Activated naive CD4-positive, alpha-beta T cell treated with anti-CD3 and anti-CD28 coated beads, Interleukin-2, amount 10 ng/mL, durations not matched to agents 7 days and 5 days (primary cell): ENCODE measurements around the gene NPY5R.

Experiments used
- CTCF ChIA-PET: fragments of 350-600 bp; sonication (Branson Sonifier 250); formaldehyde crosslinking; loops from one replicate; lab custom pipeline; 2021; ENCODE audit warnings: antibody characterized with exemption; lab: Charles Lee
- DNase-seq: peaks from one replicate; pipeline ENCODE4 v3.0.0-alpha.2; 2020
- H3K27ac Mint-ChIP-seq: one replicate; pipeline ENCODE4 v1.8.0; 2021; ENCODE audit warnings: mild to moderate bottlenecking, moderate library complexity, mixed read lengths
- H3K27me3 Mint-ChIP-seq: one replicate; pipeline ENCODE4 v1.8.0; 2021; ENCODE audit warnings: mild to moderate bottlenecking, mixed read lengths
- H3K36me3 Mint-ChIP-seq: one replicate; pipeline ENCODE4 v1.8.0; 2021; ENCODE audit warnings: mixed read lengths
- H3K4me1 Mint-ChIP-seq: one replicate; pipeline ENCODE4 v1.8.0; 2021; ENCODE audit warnings: mixed read lengths
- H3K4me3 Mint-ChIP-seq: one replicate; pipeline ENCODE4 v1.8.0; 2021; ENCODE audit warnings: mild to moderate bottlenecking, moderate library complexity, mixed read lengths
- H3K9me3 Mint-ChIP-seq: one replicate; pipeline ENCODE4 v1.8.0; 2021; ENCODE audit warnings: mixed read lengths

NPY5R gene

GRCh38 chr4:163343604-163344146 is at the start of gene NPY5R:
Gene NPY5R (plus strand): TSS chr4:163343892. CDS start chr4:163350274, 6,382 bp downstream.
- CTCF ChIA-PET, result no interaction called here
- Mint-ChIP-seq H3K27ac (no peak within 1 kb of the TSS), H3K36me3 (no peaks in the 10 kb centered on the region), H3K27me3 (peaks cover 45% of the 10 kb centered on the region), H3K4me1 (no peaks in the 10 kb centered on the region), H3K4me3 (no peak within 1 kb of the TSS), H3K9me3 (no peaks in the 10 kb centered on the region)
- DNase-seq, result no peak

- Mint-ChIP-seq H3K4me3 (no peak overlapping the region), H3K36me3 (no peaks in the 10 kb centered on the region), H3K4me1 (no peaks in the 10 kb centered on the region), H3K27ac (no peak overlapping the region), H3K27me3 (no peaks in the 10 kb centered on the region), H3K9me3 (no peaks in the 10 kb centered on the region)
- CTCF ChIA-PET, result interaction anchor here (1.0 kb wide), 1 partner anchor 240 kb away, joined by 5 read pairs; no protein-coding TSS in a partner anchor
- no peak for DNase-seq
These were observed 48.6 kb upstream of the NPY5R start for GRCh38 chr4:163295138-163295537.

- H3K27ac Mint-ChIP-seq, result no peak overlapping the region
- CTCF ChIA-PET, result no interaction called here
- H3K4me1 Mint-ChIP-seq, result no peaks in the 10 kb centered on the region
These were observed 43.2 kb upstream of the NPY5R start for GRCh38 chr4:163300445-163300844.

GRCh38 chr4:163303069-163303468 is 40.6 kb upstream of the NPY5R start:
- H3K36me3 Mint-ChIP-seq, result no peaks in the 10 kb centered on the region
- DNase-seq, result no peak
- CTCF ChIA-PET, result no interaction called here
- no peak overlapping the region for H3K4me3 Mint-ChIP-seq
- H3K9me3 Mint-ChIP-seq, result no peaks in the 10 kb centered on the region
- H3K4me1 Mint-ChIP-seq, result no peaks in the 10 kb centered on the region
- no peaks in the 10 kb centered on the region for H3K27me3 Mint-ChIP-seq
- H3K27ac Mint-ChIP-seq, result no peak overlapping the region

More at GRCh38 chr4:163300445-163300844, 43.2 kb upstream of the NPY5R start:
- no peaks in the 10 kb centered on the region for H3K36me3 Mint-ChIP-seq
- H3K27me3 Mint-ChIP-seq, result no peaks in the 10 kb centered on the region
- no peak for DNase-seq
- H3K9me3 Mint-ChIP-seq, result no peaks in the 10 kb centered on the region
- no peak overlapping the region for H3K4me3 Mint-ChIP-seq

GRCh38 chr4:163309466-163309865 is 34.2 kb upstream of the NPY5R start:
- H3K4me3 Mint-ChIP-seq, result no peak overlapping the region
- H3K27me3 Mint-ChIP-seq, result no peaks in the 10 kb centered on the region
- H3K27ac Mint-ChIP-seq, result no peak overlapping the region
- H3K4me1 Mint-ChIP-seq, result no peaks in the 10 kb centered on the region
- H3K9me3 Mint-ChIP-seq, result no peaks in the 10 kb centered on the region
- CTCF ChIA-PET, result no interaction called here
- DNase-seq, result no peak
- H3K36me3 Mint-ChIP-seq, result no peaks in the 10 kb centered on the region

GRCh38 chr4:163317110-163317509 is 26.6 kb upstream of the NPY5R start:
- no peaks in the 10 kb centered on the region for H3K4me1 Mint-ChIP-seq
- H3K4me3 Mint-ChIP-seq, result no peak overlapping the region
- no peak overlapping the region for H3K27ac Mint-ChIP-seq
- H3K27me3 Mint-ChIP-seq, result no peaks in the 10 kb centered on the region
- CTCF ChIA-PET, result no interaction called here
- H3K9me3 Mint-ChIP-seq, result peaks cover 9% of the 10 kb centered on the region
- no peak for DNase-seq
- H3K36me3 Mint-ChIP-seq, result no peaks in the 10 kb centered on the region

GRCh38 chr4:163330916-163331628 is 12.6 kb upstream of the NPY5R start:
- no peak for DNase-seq
- Mint-ChIP-seq H3K27ac (no peak overlapping the region), H3K4me3 (no peak overlapping the region), H3K36me3 (no peaks in the 10 kb centered on the region), H3K9me3 (no peaks in the 10 kb centered on the region), H3K27me3 (peaks cover 37% of the 10 kb centered on the region), H3K4me1 (peaks cover 11% of the 10 kb centered on the region)
- CTCF ChIA-PET, result no interaction called here

- peaks cover 11% of the 10 kb centered on the region for H3K4me1 Mint-ChIP-seq
- no peaks in the 10 kb centered on the region for H3K36me3 Mint-ChIP-seq
- no peak for DNase-seq
- CTCF ChIA-PET, result interaction anchor here (0.7 to 1.6 kb wide), 4 partner anchors 220 to 834 kb away, joined by 3 to 6 read pairs (median 5); no protein-coding TSS in a partner anchor
- H3K27me3 Mint-ChIP-seq, result peaks cover 41% of the 10 kb centered on the region
- H3K4me3 Mint-ChIP-seq, result no peak overlapping the region
- no peaks in the 10 kb centered on the region for H3K9me3 Mint-ChIP-seq
- H3K27ac Mint-ChIP-seq, result no peak overlapping the region
These were observed 11.9 kb upstream of the NPY5R start for GRCh38 chr4:163331629-163332376.

- Mint-ChIP-seq H3K4me1 (peaks cover 11% of the 10 kb centered on the region), H3K36me3 (no peaks in the 10 kb centered on the region), H3K9me3 (no peaks in the 10 kb centered on the region), H3K27me3 (peaks cover 41% of the 10 kb centered on the region), H3K4me3 (peak within 1 kb of the TSS; percentile 55), H3K27ac (no peak within 1 kb of the TSS)
- peak; percentile 60 for DNase-seq
- CTCF ChIA-PET, result interaction anchor here (0.7 to 1.6 kb wide), 4 partner anchors 221 to 835 kb away, joined by 3 to 6 read pairs (median 5); no protein-coding TSS in a partner anchor
These were observed 10.9 kb upstream of the NPY5R start, which contains the start of gene NPY1R for GRCh38 chr4:163332526-163333406. Gene NPY1R (minus strand): TSS chr4:163332596. CDS start chr4:163326554, 6,042 bp downstream.

GRCh38 chr4:163335384-163335783 is 8.3 kb upstream of the NPY5R start:
- H3K4me3 Mint-ChIP-seq, result no peak overlapping the region
- peaks cover 40% of the 10 kb centered on the region for H3K27me3 Mint-ChIP-seq
- H3K4me1 Mint-ChIP-seq, result peaks cover 11% of the 10 kb centered on the region
- CTCF ChIA-PET, result no interaction called here
- H3K9me3 Mint-ChIP-seq, result no peaks in the 10 kb centered on the region
- DNase-seq, result no peak
- H3K27ac Mint-ChIP-seq, result no peak overlapping the region
- H3K36me3 Mint-ChIP-seq, result no peaks in the 10 kb centered on the region

GRCh38 chr4:163344147-163345125 is 744 bp downstream of the NPY5R start:
- no peaks in the 10 kb centered on the region for H3K9me3 Mint-ChIP-seq
- no peak overlapping the region for H3K27ac Mint-ChIP-seq
- no peaks in the 10 kb centered on the region for H3K36me3 Mint-ChIP-seq
- H3K4me3 Mint-ChIP-seq, result no peak overlapping the region
- CTCF ChIA-PET, result no interaction called here
- H3K4me1 Mint-ChIP-seq, result no peaks in the 10 kb centered on the region
- peaks cover 42% of the 10 kb centered on the region for H3K27me3 Mint-ChIP-seq
- no peak for DNase-seq

- CTCF ChIA-PET, result no interaction called here
- H3K27me3 Mint-ChIP-seq, result peaks cover 6% of the 10 kb centered on the region
- no peak overlapping the region for H3K27ac Mint-ChIP-seq
- H3K9me3 Mint-ChIP-seq, result no peaks in the 10 kb centered on the region
- no peak for DNase-seq
- H3K4me1 Mint-ChIP-seq, result no peaks in the 10 kb centered on the region
- no peak overlapping the region for H3K4me3 Mint-ChIP-seq
- H3K36me3 Mint-ChIP-seq, result no peaks in the 10 kb centered on the region
These were observed 7.0 kb downstream of the NPY5R start for GRCh38 chr4:163350672-163351071.

GRCh38 chr4:163353054-163353453 is 9.4 kb downstream of the NPY5R start:
- Mint-ChIP-seq H3K4me1 (no peaks in the 10 kb centered on the region), H3K36me3 (no peaks in the 10 kb centered on the region), H3K4me3 (no peak overlapping the region), H3K9me3 (no peaks in the 10 kb centered on the region), H3K27me3 (no peaks in the 10 kb centered on the region), H3K27ac (no peak overlapping the region)
- CTCF ChIA-PET, result no interaction called here
- DNase-seq, result no peak
